ENCODE measurements around the gene MAGEA2B. TPM values are rescaled to one million over a fixed set of nuclear protein-coding genes. Genes with fewer than 3 reads are reported as not detected.
"Not testable (repeated sequence)": the region's sequence is repeated elsewhere in the genome, so short reads cannot be mapped to it uniquely, and the experiment has no call there.

MAGEA2B gene, protein sequence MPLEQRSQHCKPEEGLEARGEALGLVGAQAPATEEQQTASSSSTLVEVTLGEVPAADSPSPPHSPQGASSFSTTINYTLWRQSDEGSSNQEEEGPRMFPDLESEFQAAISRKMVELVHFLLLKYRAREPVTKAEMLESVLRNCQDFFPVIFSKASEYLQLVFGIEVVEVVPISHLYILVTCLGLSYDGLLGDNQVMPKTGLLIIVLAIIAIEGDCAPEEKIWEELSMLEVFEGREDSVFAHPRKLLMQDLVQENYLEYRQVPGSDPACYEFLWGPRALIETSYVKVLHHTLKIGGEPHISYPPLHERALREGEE
- not detected in 2 replicates for total RNA-seq (2022)
- Bru-seq, nascent RNA, result not detected
- BruChase-seq, experiment 1, labeled RNA remaining after a 6-hour chase, result not detected
- BruChase-seq, experiment 2, labeled RNA remaining after a 2-hour chase, result not detected
- long read RNA-seq, result 0 reads

GRCh38 chrX:152713815-152714787, at the start of gene MAGEA2B:
Gene MAGEA2B (plus strand): TSS chrX:152714628. CDS start chrX:152717107, 2,479 bp downstream.
- H3K4me1 Mint-ChIP-seq (ENCODE audit: insufficient read depth, unreplicated experiment); CTCF ChIA-PET; BruUV-seq (replicated peaks); DNase-seq (ENCODE audit: unreplicated experiment); H3K27ac Mint-ChIP-seq (ENCODE audit: low read depth, unreplicated experiment); H3K4me3 Mint-ChIP-seq (ENCODE audit: unreplicated experiment); intact Hi-C loops (cut with micrococcal nuclease); H3K36me3 Mint-ChIP-seq (ENCODE audit: insufficient read depth, unreplicated experiment); H3K27me3 Mint-ChIP-seq (ENCODE audit: insufficient read depth, unreplicated experiment); H3K9me3 Mint-ChIP-seq (ENCODE audit: unreplicated experiment); POLR2A ChIA-PET: not testable (repeated sequence)

GRCh38 chrX:152674135-152674534, 40.3 kb upstream of the MAGEA2B start:
- no TSS peak for BruUV-seq (replicated peaks)
- ChIA-PET CTCF (no interaction called here), POLR2A (no interaction called here)
- no peak for DNase-seq (ENCODE audit: unreplicated experiment)
- H3K9me3 Mint-ChIP-seq (ENCODE audit: unreplicated experiment), result no peaks in the 10 kb centered on the region
- H3K36me3 Mint-ChIP-seq (ENCODE audit: insufficient read depth, unreplicated experiment), result no peaks in the 10 kb centered on the region
- no peaks in the 10 kb centered on the region for H3K4me1 Mint-ChIP-seq (ENCODE audit: insufficient read depth, unreplicated experiment)
- no peaks in the 10 kb centered on the region for H3K27me3 Mint-ChIP-seq (ENCODE audit: insufficient read depth, unreplicated experiment)
- H3K4me3 Mint-ChIP-seq (ENCODE audit: unreplicated experiment), result no peak overlapping the region
- intact Hi-C loops (cut with micrococcal nuclease), result no loop called here
- H3K27ac Mint-ChIP-seq (ENCODE audit: low read depth, unreplicated experiment), result no peak overlapping the region
- TF ChIP-seq, protein P1, sequence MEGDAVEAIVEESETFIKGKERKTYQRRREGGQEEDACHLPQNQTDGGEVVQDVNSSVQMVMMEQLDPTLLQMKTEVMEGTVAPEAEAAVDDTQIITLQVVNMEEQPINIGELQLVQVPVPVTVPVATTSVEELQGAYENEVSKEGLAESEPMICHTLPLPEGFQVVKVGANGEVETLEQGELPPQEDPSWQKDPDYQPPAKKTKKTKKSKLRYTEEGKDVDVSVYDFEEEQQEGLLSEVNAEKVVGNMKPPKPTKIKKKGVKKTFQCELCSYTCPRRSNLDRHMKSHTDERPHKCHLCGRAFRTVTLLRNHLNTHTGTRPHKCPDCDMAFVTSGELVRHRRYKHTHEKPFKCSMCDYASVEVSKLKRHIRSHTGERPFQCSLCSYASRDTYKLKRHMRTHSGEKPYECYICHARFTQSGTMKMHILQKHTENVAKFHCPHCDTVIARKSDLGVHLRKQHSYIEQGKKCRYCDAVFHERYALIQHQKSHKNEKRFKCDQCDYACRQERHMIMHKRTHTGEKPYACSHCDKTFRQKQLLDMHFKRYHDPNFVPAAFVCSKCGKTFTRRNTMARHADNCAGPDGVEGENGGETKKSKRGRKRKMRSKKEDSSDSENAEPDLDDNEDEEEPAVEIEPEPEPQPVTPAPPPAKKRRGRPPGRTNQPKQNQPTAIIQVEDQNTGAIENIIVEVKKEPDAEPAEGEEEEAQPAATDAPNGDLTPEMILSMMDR (IDR thresholded peaks at IDR 0.05; ENCODE audit: unreplicated experiment), result no peak

DNA sequence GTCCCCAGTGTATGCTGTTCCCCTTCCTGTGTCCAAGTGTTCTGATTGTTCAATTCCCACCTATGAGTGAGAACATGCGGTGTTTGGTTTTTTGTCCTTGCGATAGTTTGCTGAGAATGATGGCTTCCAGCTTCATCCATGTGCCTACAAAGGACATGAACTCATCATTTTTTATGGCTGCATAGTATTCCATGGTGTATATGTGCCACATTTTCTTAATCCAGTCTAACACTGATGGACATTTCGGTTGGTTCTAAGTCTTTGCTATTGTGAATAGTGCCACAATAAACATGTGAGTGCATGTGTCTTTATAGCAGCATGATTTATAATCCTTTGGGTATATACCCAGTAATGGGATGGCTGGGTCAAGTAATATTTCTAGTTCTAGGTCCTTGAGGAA, 39.8 kb upstream of the MAGEA2B start:
- CTCF ChIA-PET; H3K36me3 Mint-ChIP-seq (ENCODE audit: insufficient read depth, unreplicated experiment); BruUV-seq (replicated peaks); POLR2A ChIA-PET; H3K27me3 Mint-ChIP-seq (ENCODE audit: insufficient read depth, unreplicated experiment); H3K9me3 Mint-ChIP-seq (ENCODE audit: unreplicated experiment); intact Hi-C loops (cut with micrococcal nuclease); H3K4me1 Mint-ChIP-seq (ENCODE audit: insufficient read depth, unreplicated experiment); H3K27ac Mint-ChIP-seq (ENCODE audit: low read depth, unreplicated experiment); DNase-seq (ENCODE audit: unreplicated experiment); H3K4me3 Mint-ChIP-seq (ENCODE audit: unreplicated experiment): not testable (repeated sequence)

DNA sequence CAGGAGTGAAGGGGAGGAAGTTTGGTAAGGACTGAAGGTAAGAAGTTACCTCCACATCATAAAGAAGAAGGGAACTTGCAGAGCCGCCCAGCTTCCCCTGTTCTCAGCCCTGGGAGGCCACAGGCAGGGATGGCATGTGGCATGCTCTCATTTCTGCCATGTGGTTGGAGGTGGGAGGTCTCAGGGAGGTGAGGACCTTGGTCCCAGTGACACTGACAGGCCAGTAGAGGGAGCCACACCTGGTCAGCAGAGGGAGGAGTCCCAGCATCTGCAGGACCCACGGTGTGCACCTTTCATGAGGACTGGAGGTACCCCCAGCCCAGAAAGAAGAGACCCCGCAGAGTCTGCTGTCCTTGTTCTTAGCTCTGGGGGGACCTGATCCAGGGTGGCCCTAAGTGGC, 33.4 kb upstream of the MAGEA2B start:
- H3K4me3 Mint-ChIP-seq (ENCODE audit: unreplicated experiment); DNase-seq (ENCODE audit: unreplicated experiment); intact Hi-C loops (cut with micrococcal nuclease); H3K27me3 Mint-ChIP-seq (ENCODE audit: insufficient read depth, unreplicated experiment); POLR2A ChIA-PET; H3K4me1 Mint-ChIP-seq (ENCODE audit: insufficient read depth, unreplicated experiment); BruUV-seq (replicated peaks); H3K36me3 Mint-ChIP-seq (ENCODE audit: insufficient read depth, unreplicated experiment); H3K27ac Mint-ChIP-seq (ENCODE audit: low read depth, unreplicated experiment); CTCF ChIA-PET; H3K9me3 Mint-ChIP-seq (ENCODE audit: unreplicated experiment): not testable (repeated sequence)

DNA sequence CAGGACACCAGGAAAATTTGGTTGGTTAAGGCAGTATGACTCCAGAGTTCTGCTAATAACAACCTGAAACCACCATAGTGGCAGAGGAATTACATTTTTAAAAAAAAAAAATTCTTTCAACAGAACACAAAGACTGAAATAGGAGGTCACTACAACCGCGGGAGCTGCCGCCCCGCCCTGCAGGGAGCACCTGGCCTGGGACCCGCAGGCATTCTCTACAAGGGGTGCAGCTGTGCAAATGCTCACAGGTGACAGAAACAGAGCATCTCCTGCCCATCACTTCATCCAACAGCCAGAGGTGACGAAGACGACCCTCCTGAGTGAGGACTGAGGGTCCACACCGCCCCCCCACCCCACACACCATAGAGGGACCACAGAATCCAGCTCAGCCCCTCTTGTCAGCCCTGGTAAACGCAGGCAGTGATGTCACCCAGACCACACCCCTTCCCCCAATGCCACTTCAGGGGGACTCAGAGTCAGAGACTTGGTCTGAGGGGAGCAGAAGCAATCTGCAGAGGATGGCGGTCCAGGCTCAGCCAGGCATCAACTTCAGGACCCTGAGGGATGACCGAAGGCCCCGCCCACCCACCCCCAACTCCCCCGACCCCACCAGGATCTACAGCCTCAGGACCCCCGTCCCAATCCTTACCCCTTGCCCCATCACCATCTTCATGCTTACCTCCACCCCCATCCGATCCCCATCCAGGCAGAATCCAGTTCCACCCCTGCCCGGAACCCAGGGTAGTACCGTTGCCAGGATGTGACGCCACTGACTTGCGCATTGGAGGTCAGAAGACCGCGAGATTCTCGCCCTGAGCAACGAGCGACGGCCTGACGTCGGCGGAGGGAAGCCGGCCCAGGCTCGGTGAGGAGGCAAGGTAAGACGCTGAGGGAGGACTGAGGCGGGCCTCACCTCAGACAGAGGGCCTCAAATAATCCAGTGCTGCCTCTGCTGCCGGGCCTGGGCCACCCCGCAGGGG, 16.2 kb upstream of the MAGEA2B start, which contains the start of gene MAGEA3:
Gene MAGEA3 (plus strand): TSS at position 843 of the 980 bp plus-strand sequence. CDS start 2,039 bp downstream, outside the sequence.
- CTCF ChIA-PET, result not testable (repeated sequence)

DNA sequence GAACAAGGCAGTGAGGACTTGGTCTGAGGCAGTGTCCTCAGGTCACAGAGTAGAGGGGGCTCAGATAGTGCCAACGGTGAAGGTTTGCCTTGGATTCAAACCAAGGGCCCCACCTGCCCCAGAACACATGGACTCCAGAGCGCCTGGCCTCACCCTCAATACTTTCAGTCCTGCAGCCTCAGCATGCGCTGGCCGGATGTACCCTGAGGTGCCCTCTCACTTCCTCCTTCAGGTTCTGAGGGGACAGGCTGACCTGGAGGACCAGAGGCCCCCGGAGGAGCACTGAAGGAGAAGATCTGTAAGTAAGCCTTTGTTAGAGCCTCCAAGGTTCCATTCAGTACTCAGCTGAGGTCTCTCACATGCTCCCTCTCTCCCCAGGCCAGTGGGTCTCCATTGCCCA, 14.0 kb upstream of the MAGEA2B start:
- H3K36me3 Mint-ChIP-seq (ENCODE audit: insufficient read depth, unreplicated experiment); CTCF ChIA-PET; POLR2A ChIA-PET; BruUV-seq (replicated peaks); DNase-seq (ENCODE audit: unreplicated experiment); intact Hi-C loops (cut with micrococcal nuclease); H3K27ac Mint-ChIP-seq (ENCODE audit: low read depth, unreplicated experiment); H3K27me3 Mint-ChIP-seq (ENCODE audit: insufficient read depth, unreplicated experiment); H3K9me3 Mint-ChIP-seq (ENCODE audit: unreplicated experiment); H3K4me1 Mint-ChIP-seq (ENCODE audit: insufficient read depth, unreplicated experiment); H3K4me3 Mint-ChIP-seq (ENCODE audit: unreplicated experiment): not testable (repeated sequence)

More for the DNA sequence above, 16.2 kb upstream of the MAGEA2B start, which contains the start of gene MAGEA3:
- H3K27me3 Mint-ChIP-seq (ENCODE audit: insufficient read depth, unreplicated experiment); POLR2A ChIA-PET; H3K9me3 Mint-ChIP-seq (ENCODE audit: unreplicated experiment); H3K27ac Mint-ChIP-seq (ENCODE audit: low read depth, unreplicated experiment); intact Hi-C loops (cut with micrococcal nuclease); BruUV-seq (replicated peaks); H3K4me1 Mint-ChIP-seq (ENCODE audit: insufficient read depth, unreplicated experiment); DNase-seq (ENCODE audit: unreplicated experiment); H3K36me3 Mint-ChIP-seq (ENCODE audit: insufficient read depth, unreplicated experiment); H3K4me3 Mint-ChIP-seq (ENCODE audit: unreplicated experiment): not testable (repeated sequence)

- H3K4me3 Mint-ChIP-seq (ENCODE audit: unreplicated experiment); DNase-seq (ENCODE audit: unreplicated experiment); BruUV-seq (replicated peaks); H3K9me3 Mint-ChIP-seq (ENCODE audit: unreplicated experiment); POLR2A ChIA-PET; H3K4me1 Mint-ChIP-seq (ENCODE audit: insufficient read depth, unreplicated experiment); intact Hi-C loops (cut with micrococcal nuclease); H3K27me3 Mint-ChIP-seq (ENCODE audit: insufficient read depth, unreplicated experiment); H3K27ac Mint-ChIP-seq (ENCODE audit: low read depth, unreplicated experiment); CTCF ChIA-PET; H3K36me3 Mint-ChIP-seq (ENCODE audit: insufficient read depth, unreplicated experiment): not testable (repeated sequence)
Measured at GRCh38 chrX:152706500-152706899, 7.9 kb upstream of the MAGEA2B start.

Measured in MCF 10A (cell line).